MV-4-11 (cell line): ENCODE data around the gene SLC46A3.
"Not testable (repeated sequence)": the region's sequence is repeated elsewhere in the genome, so short reads cannot be mapped to it uniquely, and the experiment has no call there.

Source experiments
- DNase-seq: peaks from one replicate; lab custom pipeline; 2025; lab: John Stamatoyannopoulos, UW

The SLC46A3 gene

DNA sequence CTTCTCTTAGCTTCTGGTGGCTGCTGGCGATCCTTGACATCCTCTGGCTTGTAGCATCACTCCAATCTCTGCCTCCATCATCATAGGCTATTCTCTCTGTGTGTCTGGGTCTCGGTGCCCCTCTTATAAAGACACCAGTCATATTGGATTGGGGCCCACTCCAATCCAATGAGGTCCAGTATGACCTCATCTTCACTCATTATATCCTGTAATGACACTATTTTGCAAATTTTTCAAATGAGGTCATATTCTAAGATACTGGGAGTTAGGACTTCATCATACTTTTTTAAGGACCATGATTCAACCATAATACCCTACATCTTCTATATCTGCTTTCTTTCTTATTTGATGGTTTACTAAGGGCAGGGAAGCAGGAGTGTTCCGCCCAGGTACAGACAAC lies 12.0 kb upstream of the SLC46A3 start:
- DNase-seq = no peak

- DNase-seq = no peak
These were observed 10.8 kb upstream of the SLC46A3 start for GRCh38 chr13:28729541-28729940.

- no peak for DNase-seq
These were observed 9.9 kb upstream of the SLC46A3 start for GRCh38 chr13:28728642-28729041.

DNA sequence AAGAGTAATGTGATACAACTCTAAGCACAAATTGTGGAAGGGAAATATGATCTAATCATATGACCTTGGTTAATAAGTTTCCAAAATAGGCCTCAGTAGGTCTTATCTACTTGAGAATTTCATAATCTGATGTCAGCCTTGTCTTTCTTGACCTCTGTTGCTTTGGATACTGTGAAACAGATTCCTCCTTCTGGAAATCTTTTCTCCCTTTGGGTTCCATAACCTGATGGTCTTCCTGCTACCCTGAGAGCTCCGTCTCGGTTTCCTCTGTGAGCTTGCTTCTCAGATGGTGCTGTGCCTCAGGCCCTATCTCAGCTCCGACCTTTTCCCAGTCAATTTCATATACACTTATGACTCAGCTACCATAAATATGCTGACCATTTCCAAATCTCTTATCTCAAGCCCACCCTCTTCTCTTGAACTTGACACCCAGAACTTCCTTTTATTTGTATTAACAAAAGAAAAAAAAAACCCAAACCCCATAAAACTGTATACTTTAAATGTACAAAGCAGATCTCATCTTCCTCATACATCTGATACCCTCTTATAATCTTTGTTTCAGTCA lies 6.4 kb upstream of the SLC46A3 start:
- no peak for DNase-seq

DNA sequence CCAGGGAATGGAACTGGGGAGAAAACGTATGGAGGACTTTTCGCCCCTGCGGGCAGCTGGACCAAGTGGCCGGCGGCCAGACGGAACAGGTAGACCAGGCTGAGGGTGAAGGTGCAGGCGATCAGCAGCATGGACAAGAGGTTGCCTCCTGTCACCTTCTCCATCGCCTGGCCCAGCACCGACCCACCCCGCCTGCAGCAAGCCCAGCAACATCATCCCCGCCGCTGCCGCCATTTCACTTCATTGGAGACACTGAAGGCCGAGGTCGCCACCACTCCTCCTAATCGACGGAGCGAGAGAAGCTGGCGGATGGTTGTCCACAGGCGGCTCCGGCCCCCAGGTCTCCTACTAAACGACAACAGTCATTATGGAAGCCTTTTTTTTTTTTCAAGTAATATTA lies 5.0 kb upstream of the SLC46A3 start:
- no peak for DNase-seq

- no peak for DNase-seq
These were observed 671 bp upstream of the SLC46A3 start for GRCh38 chr13:28719227-28720055.

DNA sequence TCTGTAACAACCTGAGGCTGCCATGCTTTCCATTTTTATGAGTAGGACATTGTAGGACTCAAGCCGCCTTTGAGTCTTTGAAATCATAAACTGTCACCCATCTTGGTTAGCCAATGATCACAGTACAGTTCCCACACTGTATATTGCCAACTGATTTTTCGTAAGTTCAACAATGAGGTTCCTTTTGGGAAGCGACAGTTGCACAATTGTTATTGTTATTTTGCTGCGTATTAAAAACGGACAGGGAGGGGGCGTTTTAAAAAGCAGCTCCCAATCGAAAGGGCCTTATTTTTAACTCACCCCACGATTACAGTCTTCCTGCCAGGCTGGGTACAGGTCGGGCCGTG lies 601 bp downstream of the SLC46A3 start:
- peak; percentile 45 for DNase-seq

GRCh38 chr13:28717170-28717569 lies 1.6 kb downstream of the SLC46A3 start:
- no peak for DNase-seq

DNA sequence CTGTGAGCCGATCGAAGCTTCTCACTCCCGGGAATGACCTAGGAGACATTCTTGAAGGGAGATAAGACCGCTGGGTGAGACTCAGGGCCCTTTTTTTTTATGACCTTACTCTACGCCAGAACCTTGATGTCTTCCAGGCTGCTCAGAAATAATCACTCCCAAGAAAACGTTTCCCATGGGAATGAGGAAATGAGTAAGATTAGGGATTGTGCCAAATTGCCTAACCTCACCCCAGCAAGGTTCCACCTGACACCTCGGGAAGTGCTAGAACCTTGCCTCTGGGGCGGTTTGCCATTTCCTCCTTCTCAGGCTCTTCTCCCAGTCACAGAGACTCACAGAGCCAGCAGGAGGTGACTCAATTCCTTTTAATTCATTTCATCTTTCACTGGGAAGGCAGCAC lies 2.3 kb downstream of the SLC46A3 start:
- DNase-seq = no peak

DNA sequence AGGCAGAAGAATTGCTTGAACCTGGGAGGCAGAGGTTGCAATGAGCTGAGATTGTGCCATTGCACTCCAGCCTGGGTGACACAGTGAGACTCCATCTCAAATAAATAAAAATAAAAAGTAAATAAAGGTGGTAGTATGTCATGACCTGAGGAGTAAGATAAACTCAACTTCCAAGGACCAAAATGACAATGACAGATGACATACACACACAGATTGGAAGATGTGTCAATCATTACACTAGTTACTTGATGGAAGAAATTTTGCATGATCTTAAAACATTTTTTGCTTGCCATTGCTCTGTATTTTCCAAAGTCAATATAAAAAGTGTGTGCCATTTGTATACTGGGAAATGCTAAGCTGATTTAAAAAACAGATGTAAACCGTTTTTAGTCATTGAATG lies 4.1 kb downstream of the SLC46A3 start:
- no peak for DNase-seq

DNA sequence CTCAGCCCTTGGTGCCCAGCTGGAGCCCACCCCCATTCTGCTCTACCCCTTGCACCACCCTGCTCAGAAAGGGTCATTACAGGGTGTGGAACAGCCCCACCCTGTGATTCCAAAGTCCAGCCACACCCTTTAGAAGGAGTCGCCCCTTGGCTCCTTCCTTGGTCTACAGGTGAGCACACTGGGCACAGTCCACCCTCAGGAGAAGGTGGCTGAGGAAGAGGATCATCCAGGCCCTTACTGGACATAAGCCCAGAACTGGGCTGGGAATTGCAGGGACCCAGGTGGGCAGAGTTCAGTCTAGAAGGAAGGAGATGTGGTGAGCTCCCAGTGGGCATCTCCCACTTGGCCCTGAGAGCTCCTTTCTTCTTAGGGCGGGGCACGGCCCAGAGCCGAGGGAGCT lies 8.6 kb downstream of the SLC46A3 start:
- DNase-seq = no peak

- peak; percentile 98 for DNase-seq
These were observed 10.9 kb downstream of the SLC46A3 start for GRCh38 chr13:28707629-28708427.

GRCh38 chr13:28705461-28706083 lies 13.2 kb downstream of the SLC46A3 start:
- peak; percentile 52 for DNase-seq

DNA sequence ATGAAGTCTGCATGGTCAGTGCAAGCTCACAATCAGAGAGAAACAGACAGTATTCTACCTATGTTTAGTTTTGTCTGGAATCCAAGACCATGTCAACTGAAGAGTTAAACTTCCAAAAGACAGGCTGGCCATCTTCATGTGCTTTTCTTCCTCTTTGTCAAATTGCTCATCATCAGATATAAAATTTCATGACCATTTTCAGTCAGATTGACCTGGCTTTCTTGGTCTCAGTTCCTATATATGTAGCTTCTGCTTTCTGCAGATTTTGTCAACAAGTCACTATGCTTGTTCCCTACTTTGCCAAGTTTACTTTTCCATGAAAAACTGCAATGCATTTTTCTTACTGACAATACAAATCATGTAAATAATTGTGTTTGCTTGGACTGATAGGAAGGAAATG lies 13.9 kb downstream of the SLC46A3 start:
- DNase-seq = peak; percentile 66

- no peak for DNase-seq
These were observed 14.5 kb downstream of the SLC46A3 start for GRCh38 chr13:28704282-28704681.

GRCh38 chr13:28699246-28699645 lies 19.5 kb downstream of the SLC46A3 start:
- DNase-seq = no peak

- no peak for DNase-seq
These were observed 21.3 kb downstream of the SLC46A3 start for GRCh38 chr13:28697441-28697840.

GRCh38 chr13:28693605-28694491 lies 24.9 kb downstream of the SLC46A3 start:
- DNase-seq = not testable (repeated sequence)

- DNase-seq = peak; percentile 63
These were observed 32.9 kb downstream of the SLC46A3 start for GRCh38 chr13:28685892-28686291.

DNA sequence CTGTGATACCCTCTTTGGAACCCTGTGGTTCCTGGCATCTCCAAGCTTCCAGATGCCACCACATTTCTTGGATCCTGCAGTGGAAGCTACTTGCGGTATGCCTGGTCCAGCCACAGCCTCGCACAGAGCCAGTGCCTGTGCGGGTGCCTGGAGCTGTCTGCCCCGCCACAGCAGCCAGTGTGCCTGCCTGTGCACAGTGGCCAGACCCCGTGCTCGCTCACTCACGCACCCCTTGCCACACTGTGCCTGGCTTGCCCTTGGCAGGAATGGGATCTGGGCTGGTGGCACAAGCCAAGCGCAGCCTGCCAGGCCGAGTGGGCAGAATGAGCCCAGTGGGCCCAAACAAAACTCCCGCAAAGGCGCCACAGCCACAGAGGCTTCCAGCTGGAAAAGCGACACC lies 33.7 kb downstream of the SLC46A3 start:
- DNase-seq = no peak

DNA sequence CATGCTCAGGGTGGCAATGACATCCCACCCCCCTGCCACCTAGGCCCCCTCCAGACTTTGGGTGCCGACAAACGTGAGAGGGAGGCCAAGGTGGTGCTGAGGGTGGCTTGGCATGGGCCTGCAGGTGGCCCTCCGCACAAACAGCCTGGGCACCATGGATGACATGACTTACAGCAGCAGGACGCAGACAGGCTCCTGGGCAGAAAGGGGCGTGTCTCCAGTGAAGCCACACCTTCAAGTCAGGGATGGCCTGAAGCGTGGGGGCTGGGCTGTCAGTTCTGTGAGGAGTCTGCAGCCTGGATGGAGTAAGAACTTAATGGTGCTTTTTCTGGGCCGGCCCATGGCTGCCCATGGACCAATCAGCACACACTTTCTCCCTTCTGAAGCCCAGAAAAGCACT lies 34.5 kb downstream of the SLC46A3 start:
- no peak for DNase-seq

GRCh38 chr13:28683169-28683568 lies 35.6 kb downstream of the SLC46A3 start:
- DNase-seq = peak; percentile 30
